ENCODE measurements around the gene TUBG1.

DNA sequence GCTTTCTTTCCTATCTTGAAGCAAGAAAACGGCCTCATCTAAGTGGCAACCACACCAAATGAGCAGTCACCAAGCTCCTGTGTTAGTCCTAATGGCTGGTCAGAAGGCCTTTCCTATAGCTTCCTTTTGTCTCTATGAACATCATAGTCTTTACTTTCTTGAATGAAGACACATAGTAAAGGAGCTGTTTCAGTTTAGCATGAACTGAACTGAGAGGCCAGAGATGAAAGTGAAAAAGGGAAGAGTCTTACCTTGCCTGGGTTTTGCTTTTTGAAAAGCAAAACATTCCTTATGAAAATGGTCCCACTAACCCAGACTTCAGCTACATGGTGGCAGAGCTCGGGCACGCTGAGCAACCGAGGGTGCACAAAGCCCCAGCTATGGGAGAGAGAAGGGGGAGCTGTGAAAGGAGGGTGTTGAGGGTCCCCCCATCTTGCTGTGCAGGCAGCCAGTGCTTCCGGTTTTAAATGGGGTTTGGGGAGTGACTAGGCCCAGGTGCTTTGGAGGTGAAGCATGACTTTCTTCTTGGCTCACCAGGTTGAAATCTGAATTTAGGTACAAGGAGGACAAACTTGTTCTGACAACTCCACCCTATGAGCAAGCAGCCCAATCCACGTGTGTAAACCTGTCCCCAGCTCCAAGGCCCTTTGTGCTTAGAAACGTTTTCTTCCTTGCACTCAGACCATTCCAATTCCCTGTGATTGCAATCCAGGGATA, 22.8 kb upstream of the TUBG1 start:
- TF ChIP-seq, protein P1, sequence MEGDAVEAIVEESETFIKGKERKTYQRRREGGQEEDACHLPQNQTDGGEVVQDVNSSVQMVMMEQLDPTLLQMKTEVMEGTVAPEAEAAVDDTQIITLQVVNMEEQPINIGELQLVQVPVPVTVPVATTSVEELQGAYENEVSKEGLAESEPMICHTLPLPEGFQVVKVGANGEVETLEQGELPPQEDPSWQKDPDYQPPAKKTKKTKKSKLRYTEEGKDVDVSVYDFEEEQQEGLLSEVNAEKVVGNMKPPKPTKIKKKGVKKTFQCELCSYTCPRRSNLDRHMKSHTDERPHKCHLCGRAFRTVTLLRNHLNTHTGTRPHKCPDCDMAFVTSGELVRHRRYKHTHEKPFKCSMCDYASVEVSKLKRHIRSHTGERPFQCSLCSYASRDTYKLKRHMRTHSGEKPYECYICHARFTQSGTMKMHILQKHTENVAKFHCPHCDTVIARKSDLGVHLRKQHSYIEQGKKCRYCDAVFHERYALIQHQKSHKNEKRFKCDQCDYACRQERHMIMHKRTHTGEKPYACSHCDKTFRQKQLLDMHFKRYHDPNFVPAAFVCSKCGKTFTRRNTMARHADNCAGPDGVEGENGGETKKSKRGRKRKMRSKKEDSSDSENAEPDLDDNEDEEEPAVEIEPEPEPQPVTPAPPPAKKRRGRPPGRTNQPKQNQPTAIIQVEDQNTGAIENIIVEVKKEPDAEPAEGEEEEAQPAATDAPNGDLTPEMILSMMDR (IDR thresholded peaks at IDR 0.05 in 4 of 5, conservative IDR thresholded peaks at IDR 0.05 in 1 of 5): no peak
- no peak for TF ChIP-seq POLR2A (IDR thresholded peaks at IDR 0.05)
